GM21367 (cell line): Measurements from ENCODE around the gene ABCA10.
"Not testable (repeated sequence)": the region's sequence is repeated elsewhere in the genome, so short reads cannot be mapped to it uniquely, and the experiment has no call there.

ENCODE experiments used
- ATAC-seq: cut with Tn5 transposase; IDR thresholded peaks from one replicate; pipeline ENCODE4 v1.9.1; 2021; ENCODE audit not compliant: unreplicated experiment

ABCA10 gene

DNA sequence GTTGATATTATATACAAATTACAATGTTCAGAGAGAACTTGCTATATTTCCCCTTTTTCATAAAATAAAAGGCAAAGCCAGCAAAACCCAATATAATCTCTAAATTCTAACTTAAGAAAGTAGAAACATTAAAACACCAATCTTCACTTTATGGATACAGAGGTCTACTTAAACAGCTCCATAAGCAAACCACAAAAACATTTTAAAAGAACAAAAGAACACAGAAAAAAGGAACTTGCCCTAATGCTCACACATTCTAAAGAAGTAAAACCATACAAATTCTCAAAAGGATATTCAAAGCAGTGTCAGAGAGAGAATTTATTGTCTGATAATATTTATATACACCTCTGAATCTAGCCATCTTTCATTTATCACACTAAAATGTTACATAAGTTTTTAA, 606 bp downstream of the ABCA10 start:
- ATAC-seq, result no peak

DNA sequence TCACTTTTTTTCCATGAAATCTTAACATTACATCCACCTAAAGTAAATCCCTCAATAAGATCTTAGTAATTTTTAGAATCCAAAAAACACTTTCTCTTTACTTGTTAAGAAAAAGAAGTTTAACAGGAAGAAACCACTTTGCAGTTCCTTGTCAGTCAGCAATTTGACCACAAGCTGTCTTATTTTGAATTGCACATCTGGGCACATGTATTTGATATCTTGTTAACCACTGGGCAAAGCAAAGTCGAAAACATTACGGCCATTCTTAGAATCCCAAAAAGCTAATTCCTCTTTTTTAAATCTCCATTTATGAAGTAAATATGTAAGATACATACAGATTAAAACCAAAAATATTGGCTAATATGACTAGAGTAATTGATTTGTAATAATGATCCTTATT, 1.1 kb downstream of the ABCA10 start:
- ATAC-seq, result no peak

DNA sequence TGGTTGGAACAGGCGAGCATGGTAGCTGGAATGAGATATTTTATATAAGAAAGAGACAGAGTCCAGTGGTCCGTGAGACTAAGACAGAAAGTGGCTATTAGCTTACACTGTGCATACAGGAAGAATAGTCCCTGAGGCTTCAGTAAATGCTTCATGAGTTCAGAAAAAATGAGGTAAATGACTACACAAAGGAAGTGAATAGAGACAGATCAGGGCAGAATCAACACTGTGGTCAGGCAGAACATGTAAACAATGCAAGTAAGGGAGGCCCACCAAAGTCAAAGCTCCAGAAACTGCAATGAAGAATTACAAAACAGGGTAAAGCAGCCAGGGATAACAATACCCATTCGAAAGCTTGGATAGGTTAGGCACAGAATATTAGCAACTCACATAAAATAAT, 4.8 kb downstream of the ABCA10 start:
- ATAC-seq, result peak; percentile 95

DNA sequence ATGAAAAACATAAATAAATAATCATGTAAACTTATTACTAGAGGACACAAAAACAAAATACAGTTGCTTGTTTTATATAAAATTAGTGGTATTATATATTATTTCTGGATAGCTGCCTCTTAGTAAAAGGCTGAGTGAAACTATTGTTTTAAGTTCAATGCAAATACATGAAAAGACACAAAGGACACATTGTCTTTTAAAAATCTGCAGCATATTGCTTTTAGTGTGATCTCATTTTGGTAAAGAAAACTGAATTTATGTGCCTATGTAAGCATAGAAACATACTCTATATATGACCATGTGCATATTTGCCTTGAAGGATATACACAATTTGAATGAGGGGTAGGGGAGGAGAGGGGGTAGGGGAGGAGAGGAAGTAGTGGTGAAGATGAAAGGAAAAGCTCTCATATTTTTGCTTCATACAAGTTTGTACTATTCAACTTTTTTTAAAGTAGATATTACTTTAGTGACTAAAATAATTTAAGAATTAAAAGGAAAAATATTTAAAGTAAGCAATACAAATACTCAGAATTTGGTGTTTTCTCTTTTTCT, 5.8 kb downstream of the ABCA10 start:
- no peak for ATAC-seq

DNA sequence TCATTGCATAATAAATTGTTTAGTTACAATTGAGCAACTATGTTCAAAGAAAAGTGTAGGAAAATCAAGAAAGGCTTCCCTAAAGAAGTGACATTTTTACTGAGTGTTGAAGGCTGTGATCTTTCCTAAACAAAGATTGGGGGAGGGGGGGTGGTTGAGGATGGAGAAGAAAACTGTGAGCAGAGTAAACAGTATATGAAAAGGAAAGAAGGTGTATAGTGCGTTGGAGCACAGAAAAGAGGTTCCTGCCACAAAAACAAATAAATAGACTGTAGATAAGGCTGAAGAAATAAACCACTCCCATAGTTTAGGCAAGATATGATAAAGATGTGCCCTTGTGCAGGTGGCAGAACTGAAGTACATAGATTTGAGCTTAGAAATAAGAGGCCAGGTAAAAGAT, 8.5 kb downstream of the ABCA10 start:
- ATAC-seq, result no peak

DNA sequence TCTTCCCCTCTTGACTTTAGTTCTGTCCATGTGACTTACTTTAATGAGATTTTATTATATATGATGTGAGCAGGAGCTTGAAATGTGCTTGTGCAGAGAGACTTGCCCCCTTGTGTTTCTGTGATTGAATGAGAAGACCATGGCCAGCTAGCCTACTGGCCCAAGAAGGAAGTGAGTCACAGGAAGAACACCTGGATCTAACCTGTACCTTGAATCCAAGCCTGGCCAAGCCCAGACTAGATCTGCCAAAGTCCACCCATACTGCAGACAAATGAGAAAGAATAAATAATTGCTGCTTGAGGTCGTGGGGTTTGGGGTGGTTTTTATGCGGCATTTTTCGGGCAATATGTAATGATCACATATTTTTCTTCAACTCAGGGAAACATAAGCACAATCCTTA, 9.6 kb downstream of the ABCA10 start:
- no peak for ATAC-seq

DNA sequence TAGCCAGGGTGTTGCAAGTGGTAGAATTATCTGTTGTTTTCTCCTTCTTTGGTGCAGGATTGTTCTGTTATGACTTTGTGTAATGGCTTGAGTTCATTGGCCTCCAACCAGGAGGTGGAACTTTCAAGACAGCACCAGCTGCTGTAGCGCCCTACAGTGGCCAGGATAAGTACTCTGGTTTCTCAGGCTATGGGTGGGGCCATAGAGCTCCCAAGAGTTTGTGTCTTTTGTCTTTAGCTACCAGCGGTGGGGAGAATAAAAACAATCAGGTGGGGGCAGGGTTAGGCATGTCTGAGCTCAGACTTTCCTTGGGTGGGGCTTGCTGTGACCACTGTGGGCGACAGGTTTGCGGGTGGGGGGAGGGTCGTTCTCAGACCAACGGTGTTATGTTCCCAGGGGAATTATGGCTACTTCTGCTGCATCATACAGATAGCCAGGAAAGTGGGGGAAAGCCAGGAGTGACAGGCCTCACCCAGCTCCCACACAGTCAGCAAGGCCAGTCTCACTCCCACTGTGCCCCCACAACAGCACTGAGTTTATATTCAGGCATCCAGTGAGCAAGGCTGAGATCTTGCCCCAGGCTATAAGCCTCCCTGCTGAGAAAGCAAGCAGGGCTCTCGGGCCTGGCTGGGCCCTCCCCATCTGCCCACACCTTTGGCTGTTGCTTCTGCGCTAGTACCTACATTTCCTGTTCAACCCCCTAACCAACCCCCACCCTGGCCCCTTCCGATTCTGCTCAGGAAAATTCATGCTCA, 15.4 kb downstream of the ABCA10 start:
- no peak for ATAC-seq

DNA sequence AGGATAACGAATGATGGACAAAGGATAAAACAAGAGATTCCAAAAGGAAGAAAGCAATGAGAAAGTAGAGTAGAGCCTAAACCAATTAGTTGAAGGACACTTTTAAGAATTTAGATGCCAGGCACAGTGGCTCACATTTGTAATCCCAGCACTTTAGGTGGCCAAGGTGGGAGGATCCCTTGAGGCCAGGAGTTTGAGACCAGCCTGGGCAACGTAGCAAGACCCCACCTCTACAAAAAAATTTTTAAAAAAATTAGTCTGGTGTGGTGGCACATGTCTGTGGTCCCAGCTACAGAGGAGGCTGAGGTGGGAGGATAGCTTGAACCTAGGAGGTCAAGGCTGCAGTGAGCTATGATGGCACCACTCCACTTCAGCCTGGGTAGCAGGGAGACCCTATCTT, 20.0 kb downstream of the ABCA10 start:
- ATAC-seq, result no peak

DNA sequence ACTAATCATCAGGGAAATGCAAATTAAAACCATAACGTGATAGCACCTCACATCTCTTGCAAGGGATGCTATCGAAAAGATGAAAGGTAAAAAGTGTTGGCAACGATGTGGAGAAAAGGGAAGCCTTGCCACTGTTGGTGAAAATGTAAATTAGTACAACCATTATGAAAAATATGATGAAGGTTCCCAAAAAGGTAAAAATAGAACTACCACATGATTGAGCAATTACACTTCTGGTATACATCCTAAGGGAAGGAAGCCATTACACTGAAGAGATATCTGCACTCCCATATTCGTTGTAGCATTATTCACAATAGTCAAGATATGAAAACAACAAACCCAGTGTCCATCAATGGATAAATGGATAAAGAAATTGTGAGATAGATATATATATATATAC, 21.5 kb downstream of the ABCA10 start:
- no peak for ATAC-seq

DNA sequence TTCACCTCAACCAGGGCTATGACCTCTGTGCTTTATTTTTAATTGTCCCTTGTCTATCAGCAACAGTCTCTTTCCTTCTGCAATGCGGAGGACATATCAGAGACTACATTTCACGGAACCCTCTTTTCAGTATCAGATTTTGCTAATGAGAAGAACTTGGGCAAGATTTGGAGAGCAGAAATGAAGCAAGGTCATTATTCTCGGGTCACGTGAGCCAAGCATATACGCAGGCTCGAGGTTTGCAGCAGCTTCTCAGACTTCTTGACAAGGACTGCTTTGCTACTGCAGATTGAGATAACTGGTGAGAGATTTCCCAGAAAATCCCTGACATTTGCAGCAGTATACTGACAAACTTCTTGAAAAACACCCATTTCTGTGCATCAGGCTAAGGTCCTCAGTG, 30.4 kb downstream of the ABCA10 start:
- ATAC-seq, result no peak

DNA sequence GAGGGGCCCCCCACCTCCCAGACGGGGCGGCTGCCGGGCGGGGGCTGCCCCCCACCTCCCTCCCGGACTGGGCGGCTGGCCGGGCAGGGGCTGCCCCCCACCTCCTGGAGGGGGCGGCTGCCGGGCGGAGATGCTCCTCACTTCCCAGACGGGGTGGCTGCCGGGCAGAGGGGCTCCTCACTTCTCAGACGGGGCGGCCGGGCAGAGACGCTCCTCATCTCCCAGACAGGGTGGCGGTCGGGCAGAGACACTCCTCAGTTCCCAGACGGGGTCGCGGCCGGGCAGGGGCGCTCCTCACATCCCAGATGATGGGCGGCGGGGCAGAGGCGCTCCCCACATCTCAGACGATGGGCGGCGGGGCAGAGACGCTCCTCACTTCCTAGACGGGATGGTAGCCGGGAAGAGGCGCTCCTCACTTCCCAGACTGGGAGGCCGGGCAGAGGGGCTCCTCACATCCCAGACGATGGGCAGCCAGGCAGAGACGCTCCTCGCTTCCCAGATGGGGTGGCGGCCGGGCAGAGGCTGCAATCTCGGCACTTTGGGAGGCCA, 32.4 kb downstream of the ABCA10 start:
- ATAC-seq, result not testable (repeated sequence)

DNA sequence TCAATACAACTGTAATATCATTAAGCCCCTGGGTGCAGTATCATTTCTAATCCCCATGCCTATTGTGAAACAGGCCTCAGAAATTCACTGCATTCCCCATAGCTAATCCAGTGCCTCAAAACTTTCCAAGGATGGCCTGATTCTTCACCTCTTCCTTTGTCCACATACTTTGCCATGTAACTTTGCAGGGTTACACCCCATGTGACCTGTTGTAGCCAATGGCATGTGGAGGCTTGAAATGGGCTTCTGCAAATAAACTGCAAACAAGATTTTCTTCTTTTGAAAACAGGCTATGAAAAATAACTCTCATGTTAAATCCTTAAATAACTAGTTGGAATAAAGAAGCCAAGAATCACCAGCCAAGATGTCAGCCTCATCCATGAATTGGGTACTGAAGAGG, 35.9 kb downstream of the ABCA10 start:
- no peak for ATAC-seq

DNA sequence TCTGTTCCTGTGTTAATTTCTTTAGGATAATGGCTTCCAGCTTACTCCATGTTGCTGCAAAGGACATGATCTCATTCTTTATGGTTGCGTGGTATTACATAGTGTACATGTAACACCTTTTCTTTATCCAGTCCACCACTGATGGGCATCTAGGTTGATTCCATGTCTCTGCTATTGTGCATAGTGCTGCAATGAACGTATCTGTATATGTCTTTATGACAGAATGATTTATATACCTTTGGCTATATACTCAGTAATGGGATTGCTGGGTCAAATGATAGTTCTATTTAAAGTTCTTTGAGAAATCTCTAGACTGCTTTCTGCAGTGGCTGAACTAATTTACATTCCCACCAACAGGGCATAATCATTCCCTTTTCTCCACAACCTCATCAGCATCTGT, 39.8 kb downstream of the ABCA10 start:
- no peak for ATAC-seq

DNA sequence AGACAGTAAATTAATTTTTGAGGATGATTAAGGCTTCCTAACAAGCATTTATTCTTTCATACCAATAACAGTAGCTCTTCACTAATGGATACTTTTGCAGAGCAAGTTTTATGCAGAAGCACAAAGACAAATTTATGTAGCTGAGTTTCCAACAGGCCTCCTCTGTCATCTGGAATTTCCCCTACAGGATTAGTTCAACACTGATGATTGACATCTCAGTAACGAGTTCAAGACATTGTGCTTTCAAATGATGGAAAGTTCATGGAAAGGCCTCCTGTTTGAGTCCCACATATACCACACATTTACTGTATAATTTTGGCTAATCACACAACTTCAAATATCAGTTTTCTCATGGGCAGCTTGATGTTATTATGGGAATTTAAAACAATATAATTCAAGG, 40.6 kb downstream of the ABCA10 start:
- ATAC-seq, result no peak

DNA sequence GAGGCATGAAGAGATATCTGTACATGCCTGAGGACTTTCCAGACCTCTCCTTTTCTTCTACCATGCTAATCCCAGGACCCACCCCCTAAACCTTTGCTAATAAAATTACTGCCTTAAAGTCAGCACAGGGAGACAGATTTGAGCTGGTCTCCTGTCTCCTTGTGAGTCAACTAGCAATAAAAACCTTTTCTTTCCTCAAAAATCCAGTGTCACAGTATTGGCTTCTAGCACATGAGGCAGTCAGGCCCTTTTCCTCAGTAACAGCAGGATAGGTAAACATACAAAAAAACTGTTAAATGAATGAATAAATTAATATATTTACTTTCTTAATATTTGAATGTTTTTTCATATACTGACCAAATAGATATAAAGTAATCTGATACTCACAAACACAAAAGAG, 41.3 kb downstream of the ABCA10 start:
- no peak for ATAC-seq

DNA sequence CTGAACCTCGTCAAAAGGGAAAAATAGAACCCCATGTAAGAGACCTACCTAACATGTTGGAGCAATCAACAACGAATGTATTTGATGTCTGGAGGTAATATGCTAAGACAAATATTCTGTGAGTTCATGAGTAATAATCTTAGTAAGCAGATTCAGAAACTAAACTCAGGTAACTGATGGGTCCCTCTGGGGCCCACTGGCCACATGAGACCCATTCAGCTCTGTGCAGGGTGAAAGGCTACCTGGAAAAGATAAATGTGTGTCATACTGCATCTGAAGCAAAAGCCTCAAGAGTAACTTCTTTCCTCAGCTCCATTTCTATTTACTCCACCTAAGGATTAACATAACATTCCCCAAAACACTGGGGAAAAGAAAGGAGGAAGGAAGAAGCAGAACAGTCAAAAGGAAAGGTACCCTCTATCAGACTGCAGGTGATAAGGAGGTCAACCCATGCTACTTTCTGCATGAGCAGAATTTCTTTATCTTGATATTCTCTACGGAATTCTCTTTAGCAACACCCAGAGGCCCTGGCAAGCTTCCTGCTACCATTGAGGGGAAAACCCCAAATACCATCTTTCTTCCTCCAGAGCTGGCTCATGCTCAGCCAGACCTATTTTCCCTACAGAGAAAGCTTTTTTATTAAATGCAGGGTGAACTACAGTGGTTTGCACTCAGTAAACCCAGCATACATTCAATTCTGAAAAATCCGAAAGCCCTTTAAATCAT, 49.2 kb downstream of the ABCA10 start:
- ATAC-seq, result no peak

DNA sequence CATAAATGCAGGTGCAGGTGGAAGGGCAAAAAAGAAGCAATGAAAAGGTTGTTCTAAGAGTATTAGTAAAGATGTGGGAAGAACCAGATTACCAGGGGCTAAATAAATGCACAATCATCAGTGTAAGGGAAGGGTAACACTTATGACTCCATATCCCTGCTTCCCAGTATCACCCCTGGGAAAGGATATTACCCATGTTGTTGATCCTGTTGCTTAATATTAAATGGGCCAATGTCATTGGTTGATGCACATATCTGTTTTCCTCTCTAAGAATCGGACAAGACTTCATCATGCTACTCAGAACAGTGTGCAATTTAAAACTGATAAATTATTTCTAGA, 52.2 kb downstream of the ABCA10 start:
- ATAC-seq, result no peak

DNA sequence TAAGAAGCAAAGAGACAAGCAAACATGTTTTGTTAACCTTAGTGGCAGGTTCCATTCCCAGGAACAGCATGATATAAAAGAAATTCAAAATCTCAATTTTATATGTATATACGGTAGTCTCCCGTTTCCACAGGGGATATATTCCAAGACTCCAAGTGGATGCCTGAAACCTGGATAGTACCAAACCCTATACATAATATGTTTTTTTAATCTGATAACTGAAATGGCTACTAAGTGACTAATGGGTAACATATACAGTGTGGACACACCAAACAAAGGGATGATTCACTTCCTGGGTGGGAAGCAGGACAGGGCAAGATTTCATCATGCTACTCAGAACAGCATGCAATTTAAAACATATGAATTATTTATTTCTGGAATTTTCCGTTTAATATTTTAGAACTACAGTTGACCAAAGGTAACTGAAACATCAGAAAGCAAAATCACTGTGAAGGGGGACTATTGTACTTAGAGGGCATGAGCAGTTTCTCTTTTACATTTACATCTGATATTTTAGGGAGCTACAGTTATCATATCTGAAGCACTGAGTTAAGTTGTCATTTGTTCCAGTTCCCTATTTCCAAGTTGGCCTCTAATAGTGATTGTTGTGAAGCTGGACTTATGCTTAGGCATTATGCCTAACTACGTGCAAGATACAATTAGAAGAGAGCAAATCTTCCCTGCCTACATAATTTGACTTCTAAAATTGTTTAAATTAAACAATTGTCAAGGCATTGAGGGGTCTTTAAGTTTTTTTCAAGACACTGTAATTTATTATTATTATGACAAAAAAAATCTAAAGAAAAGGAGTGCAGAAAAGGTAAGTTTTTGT, 52.8 kb downstream of the ABCA10 start:
- ATAC-seq, result no peak

DNA sequence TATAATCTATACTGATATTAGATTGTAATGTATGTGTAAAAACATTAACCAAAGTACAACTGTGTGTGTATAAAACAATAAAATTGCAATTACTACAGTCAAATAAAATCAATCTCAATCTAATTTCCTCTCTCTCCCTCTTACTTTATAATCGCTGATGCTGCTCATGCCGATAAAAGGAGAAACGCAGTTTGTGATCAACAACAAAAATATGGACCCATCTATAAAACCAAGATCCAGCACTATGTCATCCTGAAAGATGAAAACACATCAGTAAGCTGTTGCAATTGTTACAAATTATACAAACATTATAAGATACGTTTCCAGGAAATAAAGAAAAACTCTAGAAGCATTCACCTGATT, 53.4 kb downstream of the ABCA10 start:
- ATAC-seq, result no peak

DNA sequence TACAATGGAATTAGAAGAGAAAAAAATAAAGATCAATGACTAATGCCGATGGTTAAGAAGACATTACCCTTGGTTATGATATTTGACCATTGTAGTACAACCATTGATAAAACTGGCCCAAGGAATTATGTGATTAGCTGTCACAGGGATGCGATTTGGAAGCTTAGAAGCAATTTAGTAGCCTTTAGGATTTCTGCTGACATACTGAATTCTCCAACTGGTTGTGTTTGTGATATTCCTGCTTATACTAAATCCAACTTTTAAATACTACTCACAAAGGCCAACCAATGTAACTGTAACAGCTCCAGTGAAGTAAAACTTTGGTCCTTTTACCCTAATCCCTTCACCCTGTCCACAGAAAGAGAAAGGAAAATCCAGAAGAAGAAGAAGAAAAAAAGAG, 55.5 kb downstream of the ABCA10 start:
- ATAC-seq, result no peak

DNA sequence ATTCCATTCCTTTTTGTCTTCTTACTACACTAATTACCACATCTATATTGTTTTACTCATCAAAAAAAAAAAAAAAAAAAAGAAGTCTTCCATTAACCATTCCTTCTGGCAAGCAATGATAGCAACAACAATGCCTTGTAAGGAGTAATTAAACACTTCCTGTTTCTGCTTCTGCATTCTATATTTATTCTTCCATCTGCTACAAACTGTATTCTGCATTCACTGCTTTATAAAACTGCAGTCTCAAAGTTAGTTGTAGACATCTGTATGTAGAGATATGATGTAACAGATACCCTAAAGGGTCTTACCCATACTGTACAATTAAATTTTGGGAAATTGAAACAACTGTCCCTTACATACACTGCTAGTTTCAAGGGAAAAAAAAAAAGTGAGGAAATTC, 58.2 kb downstream of the ABCA10 start:
- no peak for ATAC-seq
